GM12874 (cell line): ENCODE results near the gene SPSB3.

Experiments
- TF ChIP-seq, protein P1 (sequence below): IDR thresholded peaks from 2 replicates; pipeline ENCODE4 v1.5.1; 2011; ENCODE audit warnings: low read depth, mild to moderate bottlenecking, control low read depth, low read length, moderate library complexity; ENCODE audit not compliant: insufficient read depth

SPSB3 gene

DNA sequence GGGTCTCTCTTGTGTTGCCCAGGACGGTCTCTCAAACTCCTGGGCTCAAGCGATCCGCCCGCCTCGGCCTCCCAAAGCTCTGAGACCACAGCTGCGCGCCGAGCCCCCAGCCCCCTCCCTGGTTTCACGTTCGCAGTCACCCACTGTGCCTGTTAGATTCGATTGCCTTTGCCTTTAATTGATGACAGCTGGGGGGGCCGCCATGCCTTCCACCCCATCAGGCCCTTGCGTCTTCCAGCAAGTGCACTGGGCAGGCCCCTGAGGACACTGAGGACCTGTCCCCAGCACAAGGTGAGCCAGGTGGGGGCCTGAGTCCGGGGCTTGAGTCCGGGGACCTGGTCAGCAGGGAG, 7.9 kb upstream of the SPSB3 start:
- TF ChIP-seq, protein P1, sequence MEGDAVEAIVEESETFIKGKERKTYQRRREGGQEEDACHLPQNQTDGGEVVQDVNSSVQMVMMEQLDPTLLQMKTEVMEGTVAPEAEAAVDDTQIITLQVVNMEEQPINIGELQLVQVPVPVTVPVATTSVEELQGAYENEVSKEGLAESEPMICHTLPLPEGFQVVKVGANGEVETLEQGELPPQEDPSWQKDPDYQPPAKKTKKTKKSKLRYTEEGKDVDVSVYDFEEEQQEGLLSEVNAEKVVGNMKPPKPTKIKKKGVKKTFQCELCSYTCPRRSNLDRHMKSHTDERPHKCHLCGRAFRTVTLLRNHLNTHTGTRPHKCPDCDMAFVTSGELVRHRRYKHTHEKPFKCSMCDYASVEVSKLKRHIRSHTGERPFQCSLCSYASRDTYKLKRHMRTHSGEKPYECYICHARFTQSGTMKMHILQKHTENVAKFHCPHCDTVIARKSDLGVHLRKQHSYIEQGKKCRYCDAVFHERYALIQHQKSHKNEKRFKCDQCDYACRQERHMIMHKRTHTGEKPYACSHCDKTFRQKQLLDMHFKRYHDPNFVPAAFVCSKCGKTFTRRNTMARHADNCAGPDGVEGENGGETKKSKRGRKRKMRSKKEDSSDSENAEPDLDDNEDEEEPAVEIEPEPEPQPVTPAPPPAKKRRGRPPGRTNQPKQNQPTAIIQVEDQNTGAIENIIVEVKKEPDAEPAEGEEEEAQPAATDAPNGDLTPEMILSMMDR, result no peak

DNA sequence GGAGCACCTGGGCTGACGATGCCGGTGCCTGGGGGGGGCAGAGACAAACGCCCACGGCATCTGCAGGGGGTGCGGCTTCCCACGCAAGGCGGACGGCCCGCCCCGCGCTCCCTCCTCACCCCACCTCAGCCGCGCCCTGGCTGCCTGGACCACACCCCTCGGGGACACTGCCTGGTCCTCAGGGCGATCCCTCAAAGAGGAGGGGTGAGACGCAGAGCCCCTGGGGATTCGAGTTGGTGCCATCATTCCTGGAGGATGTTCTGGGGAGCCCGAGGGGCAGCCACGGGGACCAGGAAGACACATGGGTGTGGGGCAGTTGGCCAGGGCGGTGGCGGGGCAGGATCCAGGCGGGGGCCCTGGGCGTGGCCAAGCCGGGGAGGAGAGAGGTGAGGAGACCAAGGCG, 7.3 kb upstream of the SPSB3 start:
- TF ChIP-seq, protein P1, result no peak

DNA sequence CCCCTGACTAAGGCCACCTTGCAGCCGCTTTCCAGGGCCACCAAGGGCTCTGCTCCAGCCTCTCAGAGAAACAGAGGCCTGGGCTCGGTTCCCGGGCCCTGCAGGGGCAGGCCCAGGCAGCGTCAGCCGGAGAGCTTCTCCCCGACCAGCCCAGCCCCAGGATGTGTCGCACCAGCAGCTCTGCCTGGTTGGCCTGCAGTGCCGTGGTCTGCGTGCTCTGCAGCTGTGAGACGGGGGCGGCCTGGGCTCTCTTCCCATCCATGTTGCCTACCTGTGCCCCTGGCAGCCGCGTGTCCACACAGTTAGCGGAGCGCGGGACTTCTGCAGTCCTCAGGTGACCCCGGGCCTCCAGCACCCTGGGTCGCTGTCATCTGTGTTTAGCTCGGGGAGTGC, 6.3 kb upstream of the SPSB3 start:
- TF ChIP-seq, protein P1, result no peak

GRCh38 chr16:1788095-1788707, 5.8 kb upstream of the SPSB3 start:
- TF ChIP-seq, protein P1, result no peak

GRCh38 chr16:1787322-1788094, 5.1 kb upstream of the SPSB3 start:
- TF ChIP-seq, protein P1, result no peak

DNA sequence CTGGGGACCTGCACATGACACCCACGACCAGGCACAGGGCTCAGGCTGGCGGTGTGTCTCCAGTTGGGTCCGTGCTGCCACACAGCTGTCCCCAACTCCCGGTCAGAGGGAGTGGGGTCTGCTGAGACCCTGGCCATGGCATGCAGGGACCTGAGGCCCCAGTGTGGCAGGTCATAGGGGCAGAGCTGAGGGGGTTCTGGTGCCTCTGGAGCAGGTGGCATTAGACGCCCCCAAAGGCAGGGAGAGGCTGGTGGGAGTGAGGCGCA, 4.6 kb upstream of the SPSB3 start:
- TF ChIP-seq, protein P1, result no peak

- TF ChIP-seq, protein P1, result no peak
Observed at GRCh38 chr16:1786242-1787055, 4.1 kb upstream of the SPSB3 start.
